Spleen (tissue), 7 donors: ENCODE measurements around the gene ABTB2.

Experiments used
- POLR2A ChIP-seq, 3 donors: fragments of 450-650 bp; IDR thresholded peaks; one replicate each; pipeline ENCODE4 v1.5.1; 2017; ENCODE audit warnings: antibody characterized with exemption in 3 of 3, mild to moderate bottlenecking in 1 of 3
- TF ChIP-seq, protein P1 (sequence below), 11 experiments: fragments of 200-600 bp in 7 of 11; fragments of 450-650 bp in 4 of 11; sonication (generic) in 4 of 11; IDR thresholded peaks in 8 of 11; conservative IDR thresholded peaks in 3 of 11; 1 replicate in 7 of 11; 2 replicates in 4 of 11; pipeline versions ENCODE4 v1.4.0 to v1.8.0; 2016 to 2021; ENCODE audit warnings: antibody characterized with exemption in 11 of 11, inconsistent platforms in 4 of 11, mild to moderate bottlenecking in 1 of 11
- donor health status: DM: no; HTN: no; CAD: no; lungs with moderate emphysema.
- donor health status: DM: no; HTN: no; CAD: no.
- donor health status: DM: no; HTN: no; CAD: no.

DNA sequence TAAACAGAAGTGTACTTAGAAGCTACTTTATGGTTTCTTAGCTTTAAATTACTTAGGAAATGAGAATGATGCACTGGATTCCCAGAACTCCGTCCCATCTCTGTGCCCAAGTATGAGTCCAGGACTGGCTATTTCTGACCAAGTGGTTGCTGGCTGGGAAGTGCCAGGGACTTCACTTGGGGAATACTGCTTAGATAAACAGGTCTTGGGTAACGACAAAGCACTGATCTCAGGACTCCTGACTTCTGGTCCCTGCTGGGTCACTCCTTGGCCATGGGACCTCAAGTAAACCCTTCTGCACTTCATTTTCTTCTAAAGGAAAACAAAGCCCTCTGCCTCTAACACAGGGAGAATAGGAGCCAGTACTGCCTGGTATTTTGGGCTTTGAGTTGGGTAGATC lies 27.9 kb downstream of the ABTB2 start:
- TF ChIP-seq, protein P1, sequence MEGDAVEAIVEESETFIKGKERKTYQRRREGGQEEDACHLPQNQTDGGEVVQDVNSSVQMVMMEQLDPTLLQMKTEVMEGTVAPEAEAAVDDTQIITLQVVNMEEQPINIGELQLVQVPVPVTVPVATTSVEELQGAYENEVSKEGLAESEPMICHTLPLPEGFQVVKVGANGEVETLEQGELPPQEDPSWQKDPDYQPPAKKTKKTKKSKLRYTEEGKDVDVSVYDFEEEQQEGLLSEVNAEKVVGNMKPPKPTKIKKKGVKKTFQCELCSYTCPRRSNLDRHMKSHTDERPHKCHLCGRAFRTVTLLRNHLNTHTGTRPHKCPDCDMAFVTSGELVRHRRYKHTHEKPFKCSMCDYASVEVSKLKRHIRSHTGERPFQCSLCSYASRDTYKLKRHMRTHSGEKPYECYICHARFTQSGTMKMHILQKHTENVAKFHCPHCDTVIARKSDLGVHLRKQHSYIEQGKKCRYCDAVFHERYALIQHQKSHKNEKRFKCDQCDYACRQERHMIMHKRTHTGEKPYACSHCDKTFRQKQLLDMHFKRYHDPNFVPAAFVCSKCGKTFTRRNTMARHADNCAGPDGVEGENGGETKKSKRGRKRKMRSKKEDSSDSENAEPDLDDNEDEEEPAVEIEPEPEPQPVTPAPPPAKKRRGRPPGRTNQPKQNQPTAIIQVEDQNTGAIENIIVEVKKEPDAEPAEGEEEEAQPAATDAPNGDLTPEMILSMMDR (IDR thresholded peaks at IDR 0.05 in 8 of 11, conservative IDR thresholded peaks at IDR 0.05 in 3 of 11), result no peak
- no peak for TF ChIP-seq POLR2A (IDR thresholded peaks at IDR 0.05)
